ENCODE measurements around the gene CUL9.

DNA sequence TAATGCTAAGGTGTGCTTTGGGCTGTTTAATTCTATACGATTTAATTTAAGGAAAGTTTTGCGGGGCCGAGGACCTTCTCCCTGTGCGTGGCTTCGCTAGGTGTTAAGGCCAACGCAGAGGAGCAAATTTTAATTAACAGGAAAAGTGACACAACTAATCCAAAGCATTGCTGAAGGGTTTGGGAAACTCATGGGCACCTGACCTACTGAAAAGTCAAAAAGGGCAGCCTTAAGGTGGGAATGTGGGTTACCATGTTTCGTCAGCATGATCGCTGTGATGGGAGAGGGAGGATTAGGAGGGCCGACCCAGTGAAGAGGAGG, 415 bp upstream of the CUL9 start:
- TF ChIP-seq, protein P1, sequence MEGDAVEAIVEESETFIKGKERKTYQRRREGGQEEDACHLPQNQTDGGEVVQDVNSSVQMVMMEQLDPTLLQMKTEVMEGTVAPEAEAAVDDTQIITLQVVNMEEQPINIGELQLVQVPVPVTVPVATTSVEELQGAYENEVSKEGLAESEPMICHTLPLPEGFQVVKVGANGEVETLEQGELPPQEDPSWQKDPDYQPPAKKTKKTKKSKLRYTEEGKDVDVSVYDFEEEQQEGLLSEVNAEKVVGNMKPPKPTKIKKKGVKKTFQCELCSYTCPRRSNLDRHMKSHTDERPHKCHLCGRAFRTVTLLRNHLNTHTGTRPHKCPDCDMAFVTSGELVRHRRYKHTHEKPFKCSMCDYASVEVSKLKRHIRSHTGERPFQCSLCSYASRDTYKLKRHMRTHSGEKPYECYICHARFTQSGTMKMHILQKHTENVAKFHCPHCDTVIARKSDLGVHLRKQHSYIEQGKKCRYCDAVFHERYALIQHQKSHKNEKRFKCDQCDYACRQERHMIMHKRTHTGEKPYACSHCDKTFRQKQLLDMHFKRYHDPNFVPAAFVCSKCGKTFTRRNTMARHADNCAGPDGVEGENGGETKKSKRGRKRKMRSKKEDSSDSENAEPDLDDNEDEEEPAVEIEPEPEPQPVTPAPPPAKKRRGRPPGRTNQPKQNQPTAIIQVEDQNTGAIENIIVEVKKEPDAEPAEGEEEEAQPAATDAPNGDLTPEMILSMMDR (IDR thresholded peaks at IDR 0.05): no peak
- TF ChIP-seq POLR2A (IDR thresholded peaks at IDR 0.05) (no peak), EP300 (IDR thresholded peaks at IDR 0.05; ENCODE audit: low read depth) (no peak)
